ENCODE results near the gene SPATS1. TPM values are rescaled to one million over a fixed set of nuclear protein-coding genes. Genes with fewer than 3 reads are reported as not detected.

The SPATS1 gene
- total RNA-seq, 1 experiment from 2014 or later: not detected

GRCh38 chr6:44387346-44388134 is 45.1 kb downstream of the SPATS1 start, which contains the start of gene CDC5L:
Gene CDC5L, plus strand, starts transcription at chr6:44387706. Its CDS starts 118 bp downstream, at chr6:44387824.
- peak; percentile 100 for DNase-seq (ENCODE audit: low spot score)

DNA sequence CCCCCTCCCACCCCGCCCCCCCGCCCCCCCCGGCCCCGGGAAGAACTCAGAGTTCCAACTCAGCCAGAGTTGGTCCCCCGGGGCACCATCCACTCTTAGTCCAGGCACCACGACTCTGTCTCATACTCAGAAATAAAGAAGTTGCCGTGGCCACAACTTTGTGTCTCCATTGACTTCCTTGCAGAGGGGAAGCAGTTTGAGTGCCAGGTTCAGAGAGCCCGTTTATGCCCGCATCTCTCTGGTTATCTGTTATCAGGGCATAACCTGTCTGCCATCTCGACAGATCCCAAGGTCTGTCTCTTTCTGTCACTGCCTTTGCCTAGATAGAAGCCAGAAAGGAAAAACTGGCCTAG is 45.7 kb downstream of the SPATS1 start:
- no peak for DNase-seq (ENCODE audit: low spot score)

DNA sequence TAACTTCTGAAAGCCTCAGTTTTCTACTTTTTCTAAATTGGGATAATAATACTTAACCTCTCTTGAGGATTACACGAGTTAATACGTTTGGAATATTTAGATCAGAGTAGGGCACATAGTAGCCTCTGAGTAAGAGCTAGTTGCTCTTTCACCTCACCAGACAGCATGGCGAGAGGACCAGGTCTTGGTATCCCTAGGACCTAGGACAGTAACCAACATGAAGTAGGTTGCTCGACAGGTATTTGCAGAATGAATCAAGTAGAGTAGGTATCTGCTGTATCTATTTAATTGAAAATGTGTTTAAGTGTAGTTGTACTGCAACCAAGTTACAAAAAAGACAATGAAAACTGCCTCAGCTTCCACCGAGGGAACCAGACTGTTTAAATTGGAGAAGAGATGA is 46.4 kb downstream of the SPATS1 start:
- DNase-seq (ENCODE audit: low spot score): no peak

DNA sequence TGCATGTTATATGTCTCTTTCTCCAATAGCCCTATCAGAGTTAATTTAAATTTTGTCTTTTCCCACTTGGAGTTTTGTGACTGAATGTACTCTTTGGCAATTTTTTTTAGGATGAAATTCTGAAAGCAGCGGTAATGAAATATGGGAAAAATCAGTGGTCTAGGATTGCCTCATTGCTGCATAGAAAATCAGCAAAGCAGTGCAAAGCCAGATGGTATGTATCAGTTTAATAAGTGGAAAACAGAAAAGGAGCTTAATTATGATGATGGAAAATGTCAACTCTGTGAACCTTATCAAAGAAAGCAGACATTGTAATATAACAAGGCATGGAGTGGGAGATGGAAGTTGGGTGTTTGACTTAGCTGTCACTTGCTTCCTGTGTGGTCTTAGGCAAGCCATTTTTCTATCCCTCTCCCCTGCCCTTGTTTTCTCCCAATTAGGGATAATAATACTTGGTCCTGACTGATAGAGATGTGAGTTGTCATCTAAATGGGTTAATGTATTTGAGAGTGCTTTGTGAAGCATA is 47.8 kb downstream of the SPATS1 start:
- DNase-seq (ENCODE audit: low spot score): no peak

Other genes with a start within 250 kb of the SPATS1 start
- 136 and 145 TPM in 2 replicates for gene MRPL14, start 215.2 kb upstream of the SPATS1 start, total RNA-seq (2014; rRNA removed; shearing (Covaris generic))
- 15.8 and 28.6 TPM in 2 replicates for gene TMEM63B, start 215.1 kb upstream of the SPATS1 start, total RNA-seq (2014; rRNA removed; shearing (Covaris generic))
- gene CAPN11, start 183.8 kb upstream of the SPATS1 start, total RNA-seq (2014; rRNA removed; shearing (Covaris generic)): not detected in 2 replicates
- gene MYMX, start 125.7 kb upstream of the SPATS1 start, total RNA-seq (2014; rRNA removed; shearing (Covaris generic)): not detected in 2 replicates
- gene SLC29A1, start 119.1 kb upstream of the SPATS1 start, total RNA-seq (2014; rRNA removed; shearing (Covaris generic)): 17.3 and 33.8 TPM in 2 replicates
- gene HSP90AB1, start 95.5 kb upstream of the SPATS1 start, total RNA-seq (2014; rRNA removed; shearing (Covaris generic)): 2,045 and 2,316 TPM in 2 replicates
- gene SLC35B2, start 85.1 kb upstream of the SPATS1 start, total RNA-seq (2014; rRNA removed; shearing (Covaris generic)): 177 and 195 TPM in 2 replicates
- 11.2 and 12.4 TPM in 2 replicates for gene NFKBIE, start 77.1 kb upstream of the SPATS1 start, total RNA-seq (2014; rRNA removed; shearing (Covaris generic))
- 0.37 TPM in 1 of 2 replicates, not detected in the other for gene TMEM151B, start 72.2 kb upstream of the SPATS1 start, total RNA-seq (2014; rRNA removed; shearing (Covaris generic))
- gene AARS2, start 29.3 kb upstream of the SPATS1 start, total RNA-seq (2014; rRNA removed; shearing (Covaris generic)): 9.5 and 14.0 TPM in 2 replicates
- 29.0 and 34.7 TPM in 2 replicates for gene CDC5L, start 45.1 kb downstream of the SPATS1 start, total RNA-seq (2014; rRNA removed; shearing (Covaris generic))